PFSK-1 (cell line): ENCODE results near the gene SLC9A1.

Source experiments
- FOXP2 ChIP-seq: optimal IDR thresholded peaks from 2 replicates; pipeline ENCODE3; 2011; ENCODE audit warnings: borderline replicate concordance, control low read depth, inconsistent platforms; ENCODE audit not compliant: insufficient read depth; ENCODE audit errors: extremely low read length, extremely low read depth
- POLR2AphosphoS5 ChIP-seq: IDR thresholded peaks from 2 replicates; pipeline ENCODE4 v1.6.1; 2012; ENCODE audit warnings: low read depth, mild to moderate bottlenecking, control low read depth, low read length, moderate library complexity
- SIN3A ChIP-seq: IDR thresholded peaks from 2 replicates; pipeline ENCODE4 v1.6.1; 2012; ENCODE audit warnings: mild to moderate bottlenecking, low read length, moderate library complexity, borderline replicate concordance; ENCODE audit not compliant: insufficient read depth
- TAF1 ChIP-seq: IDR thresholded peaks from 2 replicates; pipeline ENCODE4 v1.6.1; 2012; ENCODE audit warnings: low read length, control low read depth, borderline replicate concordance; ENCODE audit not compliant: insufficient read depth
- TF ChIP-seq, protein P1 (sequence below), 2 experiments: IDR thresholded peaks; 2 replicates each; pipeline versions ENCODE4 v1.6.1 to v1.8.0; 2011 to 2012; ENCODE audit warnings: low read depth in 2 of 2, low read length in 2 of 2, control low read depth in 1 of 2, inconsistent platforms in 1 of 2, mild to moderate bottlenecking in 1 of 2, moderate library complexity in 1 of 2; ENCODE audit not compliant: insufficient read depth in 1 of 2

DNA sequence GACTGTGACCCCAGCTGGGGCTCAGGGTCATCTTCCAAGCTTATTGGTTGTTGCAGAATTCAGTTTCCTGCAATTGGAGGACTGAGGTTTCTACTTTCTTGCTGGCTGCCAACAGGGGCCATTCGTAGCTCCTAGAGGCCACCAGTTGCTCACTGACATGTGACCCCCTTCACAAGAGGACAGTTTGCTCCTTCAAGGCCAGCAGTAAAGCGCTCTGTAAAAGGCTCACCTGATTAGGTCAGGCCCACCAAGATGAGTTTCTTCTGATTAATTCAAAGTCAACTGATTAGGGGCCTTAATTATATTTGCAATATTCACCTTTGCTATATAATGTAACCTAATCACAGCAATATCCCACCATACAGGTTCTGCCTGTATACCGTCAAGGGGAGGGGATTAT, 68.9 kb downstream of the SLC9A1 start:
- TF ChIP-seq, protein P1, sequence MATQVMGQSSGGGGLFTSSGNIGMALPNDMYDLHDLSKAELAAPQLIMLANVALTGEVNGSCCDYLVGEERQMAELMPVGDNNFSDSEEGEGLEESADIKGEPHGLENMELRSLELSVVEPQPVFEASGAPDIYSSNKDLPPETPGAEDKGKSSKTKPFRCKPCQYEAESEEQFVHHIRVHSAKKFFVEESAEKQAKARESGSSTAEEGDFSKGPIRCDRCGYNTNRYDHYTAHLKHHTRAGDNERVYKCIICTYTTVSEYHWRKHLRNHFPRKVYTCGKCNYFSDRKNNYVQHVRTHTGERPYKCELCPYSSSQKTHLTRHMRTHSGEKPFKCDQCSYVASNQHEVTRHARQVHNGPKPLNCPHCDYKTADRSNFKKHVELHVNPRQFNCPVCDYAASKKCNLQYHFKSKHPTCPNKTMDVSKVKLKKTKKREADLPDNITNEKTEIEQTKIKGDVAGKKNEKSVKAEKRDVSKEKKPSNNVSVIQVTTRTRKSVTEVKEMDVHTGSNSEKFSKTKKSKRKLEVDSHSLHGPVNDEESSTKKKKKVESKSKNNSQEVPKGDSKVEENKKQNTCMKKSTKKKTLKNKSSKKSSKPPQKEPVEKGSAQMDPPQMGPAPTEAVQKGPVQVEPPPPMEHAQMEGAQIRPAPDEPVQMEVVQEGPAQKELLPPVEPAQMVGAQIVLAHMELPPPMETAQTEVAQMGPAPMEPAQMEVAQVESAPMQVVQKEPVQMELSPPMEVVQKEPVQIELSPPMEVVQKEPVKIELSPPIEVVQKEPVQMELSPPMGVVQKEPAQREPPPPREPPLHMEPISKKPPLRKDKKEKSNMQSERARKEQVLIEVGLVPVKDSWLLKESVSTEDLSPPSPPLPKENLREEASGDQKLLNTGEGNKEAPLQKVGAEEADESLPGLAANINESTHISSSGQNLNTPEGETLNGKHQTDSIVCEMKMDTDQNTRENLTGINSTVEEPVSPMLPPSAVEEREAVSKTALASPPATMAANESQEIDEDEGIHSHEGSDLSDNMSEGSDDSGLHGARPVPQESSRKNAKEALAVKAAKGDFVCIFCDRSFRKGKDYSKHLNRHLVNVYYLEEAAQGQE (IDR thresholded peaks at IDR 0.05; ENCODE audit: insufficient read depth in 1 of 2, low read depth in 2 of 2, low read length in 2 of 2) = no peak
- no peak for TF ChIP-seq POLR2AphosphoS5
- no peak for TF ChIP-seq TAF1
- no peak for TF ChIP-seq SIN3A
- no peak for TF ChIP-seq FOXP2
